Gastrocnemius medialis (tissue), 4 donors: ENCODE measurements around the gene ZBTB7C. TPM values are rescaled to one million over a fixed set of nuclear protein-coding genes. Genes with fewer than 3 reads are reported as not detected.

ENCODE experiments used
- ATAC-seq, 2 donors: fragments of 150-250 bp; one replicate each; pipeline ENCODE4 v1.9.1; 2016
- DNase-seq, 2 donors: peaks; one replicate each; pipeline ENCODE4 v3.0.0-alpha.2; 2019
- H3K27ac ChIP-seq, 4 donors: fragments of 200-600 bp; sonication (generic); 1 replicate in 1 of 4; 2 replicates in 3 of 4; pipeline ENCODE4 v1.5.1; 2016 to 2018; ENCODE audit warnings: mild to moderate bottlenecking in 2 of 4, moderate library complexity in 1 of 4
- H3K27me3 ChIP-seq, 3 donors: fragments of 200-600 bp; sonication (generic) in 2 of 3; 1 replicate in 1 of 3; 2 replicates in 2 of 3; pipeline versions ENCODE4 v1.5.1 to v1.6.0; 2016 to 2019; ENCODE audit warnings: mild to moderate bottlenecking in 1 of 3, moderate library complexity in 1 of 3
- H3K36me3 ChIP-seq, 2 donors: fragments of 200-600 bp; sonication (generic) in 1 of 2; one replicate each; pipeline ENCODE4 v1.5.1; 2017 to 2018
- H3K4me1 ChIP-seq, 2 donors: fragments of 200-600 bp; sonication (generic) in 1 of 2; one replicate each; pipeline ENCODE4 v1.5.1; 2016 to 2017; ENCODE audit warnings: mild to moderate bottlenecking in 2 of 2
- H3K4me3 ChIP-seq, 4 donors: fragments of 200-600 bp; sonication (generic) in 3 of 4; 1 replicate in 1 of 4; 2 replicates in 3 of 4; pipeline ENCODE4 v1.5.1; 2016 to 2019; ENCODE audit warnings: mild to moderate bottlenecking in 2 of 4
- H3K9me3 ChIP-seq, 3 donors: fragments of 200-600 bp; sonication (generic) in 2 of 3; 1 replicate in 1 of 3; 2 replicates in 2 of 3; pipeline ENCODE4 v1.5.1; 2016 to 2019
- CTCF ChIP-seq, 5 experiments: fragments of 450-650 bp in 3 of 5; fragments of 200-600 bp in 2 of 5; sonication (generic) in 2 of 5; IDR thresholded peaks in 4 of 5; conservative IDR thresholded peaks in 1 of 5; 1 replicate in 4 of 5; 2 replicates in 1 of 5; pipeline ENCODE4 v1.5.1; 2016 to 2019; ENCODE audit warnings: antibody characterized with exemption in 5 of 5, mild to moderate bottlenecking in 3 of 5, moderate library complexity in 3 of 5
- POLR2A ChIP-seq, 2 donors: fragments of 450-650 bp; IDR thresholded peaks; one replicate each; pipeline ENCODE4 v1.6.1; 2017; ENCODE audit warnings: antibody characterized with exemption in 2 of 2, mild to moderate bottlenecking in 2 of 2, moderate library complexity in 2 of 2
- in situ Hi-C, 4 donors: fragments of 200-750 bp; cut with MboI; loops; one replicate each; pipeline versions ENCODE4 v1.15.0 to v1.8.0; 2017; ENCODE audit warnings: low sequenced_read_pairs in 4 of 4
- intact Hi-C: fragments of 100-400 bp; cut with DNase I; formaldehyde crosslinking; loops from one replicate; pipeline ENCODE4 v1.15.1; 2023; ENCODE audit warnings: low total_unique reads
- total RNA-seq, 4 donors: library from RNA; depleted of rRNA; stranded (reverse); fragments of >200 nt; gene quantifications; one replicate each; pipeline versions ENCODE4 v1.1.0 to v1.2.3, GENCODE V29; 2016

Gene ZBTB7C
- total RNA-seq, 4 donors from 2014 or later: 0.53 to 12.3 (median 1.1) TPM

- no peak for TF ChIP-seq CTCF (IDR thresholded peaks at IDR 0.05 in 4 of 5, conservative IDR thresholded peaks at IDR 0.05 in 1 of 5)
- no peak for TF ChIP-seq POLR2A (IDR thresholded peaks at IDR 0.05)
- no peaks in the 10 kb centered on the region for H3K36me3 ChIP-seq
- H3K9me3 ChIP-seq: no peaks in the 10 kb centered on the region
- H3K4me1 ChIP-seq: peaks cover 0 to 4% of the 10 kb centered on the region in 2 donors
- ATAC-seq (no peak), DNase-seq (no peak)
- in situ Hi-C loops: loop anchor here in 1 of 4 donors (25.0 kb wide), 1 partner anchor 89 kb away; no protein-coding TSS in a partner anchor
- intact Hi-C loops: no loop called here
- H3K27me3 ChIP-seq: no peaks in the 10 kb centered on the region
- no peak overlapping the region for H3K27ac ChIP-seq
- H3K4me3 ChIP-seq: no peak overlapping the region
Measured at GRCh38 chr18:48122816-48123215, 286.4 kb downstream of the ZBTB7C start.

- no peaks in the 10 kb centered on the region for H3K27me3 ChIP-seq
- in situ Hi-C loops: loop anchor here in 1 of 4 donors (25.0 kb wide), 1 partner anchor 90 kb away; no protein-coding TSS in a partner anchor
- intact Hi-C loops: no loop called here
- no peaks in the 10 kb centered on the region for H3K9me3 ChIP-seq
- no peak overlapping the region for H3K27ac ChIP-seq
- H3K4me1 ChIP-seq: peaks cover 0 to 4% of the 10 kb centered on the region in 2 donors
- no peak for ATAC-seq
- TF ChIP-seq CTCF (IDR thresholded peaks at IDR 0.05 in 4 of 5, conservative IDR thresholded peaks at IDR 0.05 in 1 of 5) (no peak), POLR2A (IDR thresholded peaks at IDR 0.05) (no peak)
- DNase-seq: no peak
- no peak overlapping the region for H3K4me3 ChIP-seq
- no peaks in the 10 kb centered on the region for H3K36me3 ChIP-seq
Measured at GRCh38 chr18:48122376-48122775, 286.8 kb downstream of the ZBTB7C start.

GRCh38 chr18:48121752-48122151 is 287.4 kb downstream of the ZBTB7C start:
- TF ChIP-seq POLR2A (IDR thresholded peaks at IDR 0.05) (no peak), CTCF (IDR thresholded peaks at IDR 0.05 in 4 of 5, conservative IDR thresholded peaks at IDR 0.05 in 1 of 5) (no peak)
- intact Hi-C loops (no loop called here), in situ Hi-C loops (loop anchor here in 1 of 4 donors (25.0 kb wide), 1 partner anchor 91 kb away; no protein-coding TSS in a partner anchor)
- DNase-seq (no peak), ATAC-seq (no peak)
- Histone ChIP-seq H3K4me3 (no peak overlapping the region), H3K9me3 (no peaks in the 10 kb centered on the region), H3K36me3 (no peaks in the 10 kb centered on the region), H3K27me3 (no peaks in the 10 kb centered on the region), H3K4me1 (peaks cover 0 to 4% of the 10 kb centered on the region in 2 donors), H3K27ac (no peak overlapping the region)

- Histone ChIP-seq H3K4me1 (no peaks in the 10 kb centered on the region), H3K9me3 (no peaks in the 10 kb centered on the region), H3K27me3 (no peaks in the 10 kb centered on the region), H3K4me3 (no peak overlapping the region), H3K36me3 (no peaks in the 10 kb centered on the region), H3K27ac (no peak overlapping the region)
- intact Hi-C loops (no loop called here), in situ Hi-C loops (loop anchor here in 1 of 4 donors (25.0 kb wide), 1 partner anchor 93 kb away; no protein-coding TSS in a partner anchor)
- ATAC-seq (no peak), DNase-seq (no peak)
- TF ChIP-seq CTCF (IDR thresholded peaks at IDR 0.05 in 4 of 5, conservative IDR thresholded peaks at IDR 0.05 in 1 of 5) (no peak), POLR2A (IDR thresholded peaks at IDR 0.05) (no peak)
Measured at GRCh38 chr18:48119204-48119603, 290.0 kb downstream of the ZBTB7C start.
